PC-9 (cell line): ENCODE data around the gene AGBL4. TPM values are rescaled to one million over a fixed set of nuclear protein-coding genes. Genes with fewer than 3 reads are reported as not detected.

ENCODE experiments used
- BruUV-seq: library from RNA; stranded (reverse); fragments of 400-500 nt; replicated peaks from 2 replicates; lab custom pipeline; 2021; lab: Mats Ljungman, UMichigan
- CTCF ChIA-PET: fragments of 300-600 bp; sonication (Branson Sonifier 250); formaldehyde crosslinking; loops from one replicate; lab custom pipeline; 2022; ENCODE audit warnings: antibody characterized with exemption; lab: Charles Lee
- POLR2A ChIA-PET: fragments of 300-600 bp; sonication (Branson Sonifier 250); formaldehyde crosslinking; loops from one replicate; lab custom pipeline; 2022; ENCODE audit warnings: antibody characterized with exemption; ENCODE audit not compliant: unreplicated experiment; lab: Charles Lee
- DNase-seq, 2 experiments: peaks; one replicate each; pipeline versions ENCODE4 v3.0.0 to v3.0.0-alpha.2; 2015 to 2022; ENCODE audit warnings: mixed read lengths in 1 of 2
- H2AFZ ChIP-seq: fragments of 200-600 bp; sonication (generic); 2 replicates; pipeline ENCODE4 v1.8.1; 2017; ENCODE audit warnings: antibody characterized with exemption
- H3F3A ChIP-seq: fragments of 200-600 bp; sonication (generic); 2 replicates; pipeline ENCODE4 v1.8.1; 2017; ENCODE audit warnings: antibody characterized with exemption, mild to moderate bottlenecking, low read depth; ENCODE audit not compliant: insufficient read depth
- H3K27ac ChIP-seq: fragments of 200-600 bp; sonication (generic); 2 replicates; pipeline ENCODE4 v1.6.1; 2016; ENCODE audit warnings: mixed run types
- H3K27me3 ChIP-seq: fragments of 200-600 bp; sonication (generic); 2 replicates; pipeline ENCODE4 v1.6.1; 2016; ENCODE audit warnings: low read depth, mixed run types; ENCODE audit not compliant: insufficient read depth
- H3K36me3 ChIP-seq: fragments of 200-600 bp; sonication (generic); 2 replicates; pipeline ENCODE4 v1.6.1; 2016; ENCODE audit warnings: low read depth, mixed run types
- H3K4me1 ChIP-seq: fragments of 200-600 bp; sonication (generic); replicated peaks from 2 replicates; pipeline ENCODE4 v1.6.1; 2016; ENCODE audit warnings: mixed run types; ENCODE audit not compliant: insufficient read depth
- H3K4me2 ChIP-seq: fragments of 200-600 bp; sonication (generic); 2 replicates; pipeline ENCODE4 v1.6.1; 2017; ENCODE audit warnings: mixed run types
- H3K4me3 ChIP-seq: fragments of 200-600 bp; sonication (generic); 2 replicates; pipeline ENCODE4 v1.6.1; 2016; ENCODE audit warnings: mixed run types
- H3K79me2 ChIP-seq: fragments of 200-600 bp; sonication (generic); 2 replicates; pipeline ENCODE4 v1.6.1; 2017; ENCODE audit warnings: low read depth, mixed run types
- H3K9me2 ChIP-seq: fragments of 200-600 bp; sonication (generic); 2 replicates; pipeline ENCODE4 v1.8.1; 2017; ENCODE audit warnings: mild to moderate bottlenecking; ENCODE audit not compliant: insufficient read depth
- H3K9me3 ChIP-seq: fragments of 200-600 bp; sonication (generic); 2 replicates; pipeline ENCODE4 v1.8.1; 2016; ENCODE audit warnings: low read depth; ENCODE audit not compliant: insufficient read depth
- H4K20me1 ChIP-seq: fragments of 200-600 bp; sonication (generic); 2 replicates; pipeline ENCODE4 v1.8.1; 2017; ENCODE audit not compliant: insufficient read depth
- EZH2 ChIP-seq: fragments of 200-600 bp; sonication (generic); IDR thresholded peaks from 2 replicates; pipeline ENCODE4 v1.8.0; 2017; ENCODE audit warnings: antibody characterized with exemption, low read depth
- intact Hi-C: fragments of 100-400 bp; cut with micrococcal nuclease; formaldehyde crosslinking; loops from one replicate; pipeline ENCODE4 v1.10.0; 2022; ENCODE audit not compliant: unreplicated experiment
- total RNA-seq: library from RNA; stranded (reverse); gene quantifications from 2 replicates; pipeline ENCODE4 v1.2.3, GENCODE V29; 2021
- TF ChIP-seq, protein P1 (sequence below): fragments of 200-600 bp; sonication (generic); conservative IDR thresholded peaks from 2 replicates; pipeline ENCODE4 v1.6.1; 2017; ENCODE audit warnings: mixed run types, antibody characterized with exemption, mild to moderate bottlenecking, moderate library complexity

Gene AGBL4
- total RNA-seq, 1 experiment from 2014 or later, result not detected

DNA sequence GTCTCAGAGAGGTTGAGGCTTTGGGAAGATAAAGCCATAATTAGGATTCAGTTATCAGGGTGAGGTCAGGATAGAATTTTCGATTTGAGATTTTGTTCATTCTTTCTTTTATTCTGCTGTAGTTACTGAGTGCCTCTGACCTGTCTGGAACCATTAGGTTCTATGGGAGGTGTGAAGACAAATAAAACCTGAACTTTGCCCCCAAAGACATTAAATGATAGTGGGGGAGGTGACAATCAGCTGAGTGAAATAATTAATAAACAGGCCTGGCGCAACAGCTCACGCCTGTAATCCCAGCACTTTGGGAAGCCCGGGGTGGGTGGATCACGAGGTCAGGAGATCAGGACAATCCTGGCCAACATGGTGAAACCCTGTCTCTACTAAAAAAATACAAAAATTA, 1496.7 kb downstream of the AGBL4 start:
- Histone ChIP-seq H3K36me3 (no peaks in the 10 kb centered on the region), H3K27ac (no peak overlapping the region), H3K27me3 (peaks cover 8% of the 10 kb centered on the region; the same call in 1 of the 2 replicates), H3K4me2 (no peak overlapping the region), H3K9me2 (no peaks in the 10 kb centered on the region), H3F3A (no peaks in the 10 kb centered on the region), H3K4me3 (no peak overlapping the region), H3K4me1 (no peaks in the 10 kb centered on the region), H3K79me2 (no peaks in the 10 kb centered on the region), H3K9me3 (no peaks in the 10 kb centered on the region), H4K20me1 (no peaks in the 10 kb centered on the region), H2AFZ (no peak overlapping the region)
- no peak for TF ChIP-seq EZH2
- TF ChIP-seq, protein P1, sequence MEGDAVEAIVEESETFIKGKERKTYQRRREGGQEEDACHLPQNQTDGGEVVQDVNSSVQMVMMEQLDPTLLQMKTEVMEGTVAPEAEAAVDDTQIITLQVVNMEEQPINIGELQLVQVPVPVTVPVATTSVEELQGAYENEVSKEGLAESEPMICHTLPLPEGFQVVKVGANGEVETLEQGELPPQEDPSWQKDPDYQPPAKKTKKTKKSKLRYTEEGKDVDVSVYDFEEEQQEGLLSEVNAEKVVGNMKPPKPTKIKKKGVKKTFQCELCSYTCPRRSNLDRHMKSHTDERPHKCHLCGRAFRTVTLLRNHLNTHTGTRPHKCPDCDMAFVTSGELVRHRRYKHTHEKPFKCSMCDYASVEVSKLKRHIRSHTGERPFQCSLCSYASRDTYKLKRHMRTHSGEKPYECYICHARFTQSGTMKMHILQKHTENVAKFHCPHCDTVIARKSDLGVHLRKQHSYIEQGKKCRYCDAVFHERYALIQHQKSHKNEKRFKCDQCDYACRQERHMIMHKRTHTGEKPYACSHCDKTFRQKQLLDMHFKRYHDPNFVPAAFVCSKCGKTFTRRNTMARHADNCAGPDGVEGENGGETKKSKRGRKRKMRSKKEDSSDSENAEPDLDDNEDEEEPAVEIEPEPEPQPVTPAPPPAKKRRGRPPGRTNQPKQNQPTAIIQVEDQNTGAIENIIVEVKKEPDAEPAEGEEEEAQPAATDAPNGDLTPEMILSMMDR, result no peak
- no TSS peak for BruUV-seq
- no peak for DNase-seq
- ChIA-PET POLR2A (no interaction called here), CTCF (no interaction called here)
- intact Hi-C loops, result no loop called here

DNA sequence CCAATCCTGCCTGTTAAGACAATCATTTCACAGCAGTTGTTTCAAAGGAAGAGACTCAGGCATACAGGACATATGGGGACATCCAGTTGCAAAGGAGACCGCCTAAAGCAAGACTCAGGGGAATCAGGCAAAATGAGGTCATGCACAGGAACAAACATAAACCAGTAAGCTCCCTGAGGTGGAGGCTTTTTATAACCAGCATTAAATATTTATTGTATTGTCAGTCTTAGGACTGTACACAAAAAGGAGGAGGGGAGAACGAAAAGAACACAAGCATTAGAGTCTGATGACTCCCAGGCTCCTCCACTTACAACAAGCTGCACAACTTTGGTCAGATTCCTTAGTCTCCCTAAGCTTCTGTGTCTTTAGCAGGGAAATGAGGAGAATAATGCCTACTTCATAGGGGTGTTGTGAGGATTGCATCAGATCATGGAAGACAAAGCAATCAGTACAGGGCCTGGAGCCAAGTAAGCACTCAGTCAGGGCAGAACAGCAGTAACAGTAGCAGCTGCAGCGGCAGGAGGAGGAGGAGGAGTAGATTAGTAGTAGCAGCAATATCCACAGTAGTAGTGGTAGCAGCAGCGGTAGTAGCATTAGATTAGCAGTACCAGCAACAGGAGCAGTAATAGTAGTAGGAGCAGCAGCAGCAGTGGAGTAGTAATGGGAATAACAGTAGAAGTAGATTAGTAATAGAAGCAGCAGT, 1497.6 kb downstream of the AGBL4 start:
- H3K4me2 ChIP-seq, result no peak overlapping the region
- no peaks in the 10 kb centered on the region for H3K79me2 ChIP-seq
- ChIA-PET POLR2A (no interaction called here), CTCF (no interaction called here)
- H4K20me1 ChIP-seq, result no peaks in the 10 kb centered on the region
- no peaks in the 10 kb centered on the region for H3F3A ChIP-seq
- no peak for DNase-seq
- no peak overlapping the region for H2AFZ ChIP-seq
- peaks cover 8% of the 10 kb centered on the region; the same call in 1 of the 2 replicates for H3K27me3 ChIP-seq
- no peaks in the 10 kb centered on the region for H3K9me2 ChIP-seq
- H3K4me1 ChIP-seq, result no peaks in the 10 kb centered on the region
- no peak for TF ChIP-seq EZH2
- TF ChIP-seq, protein P1, result no peak
- H3K9me3 ChIP-seq, result no peaks in the 10 kb centered on the region
- no peak overlapping the region for H3K27ac ChIP-seq
- H3K4me3 ChIP-seq, result no peak overlapping the region
- H3K36me3 ChIP-seq, result no peaks in the 10 kb centered on the region
- BruUV-seq, result no TSS peak
- intact Hi-C loops, result no loop called here

DNA sequence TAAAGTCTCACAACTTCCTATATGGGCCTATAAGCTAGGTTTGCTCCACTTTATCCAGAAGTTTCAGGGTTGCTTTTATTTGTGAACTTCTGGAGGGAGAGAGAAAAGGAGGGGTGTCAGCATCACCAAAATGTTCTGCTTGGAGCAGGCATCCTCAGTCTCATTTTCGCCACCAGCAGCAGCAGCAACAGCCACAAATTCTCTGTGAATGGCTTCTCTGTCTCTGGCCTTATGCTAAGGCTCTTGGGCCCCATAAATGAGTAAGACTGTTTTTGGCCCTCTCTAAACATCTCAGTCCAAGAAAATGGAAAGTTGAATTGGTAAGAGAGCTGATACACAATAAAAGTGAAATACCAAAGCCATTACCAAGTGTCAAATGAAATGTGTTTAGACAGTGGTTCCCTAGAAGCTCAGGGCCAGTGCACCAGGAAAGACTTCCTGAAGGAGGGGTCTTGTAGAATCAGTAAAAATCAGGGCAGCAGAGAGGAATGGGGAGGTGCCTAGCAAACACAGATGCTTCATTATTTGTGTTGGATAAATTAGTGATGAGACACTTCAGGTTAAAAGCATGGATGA, 1498.8 kb downstream of the AGBL4 start:
- BruUV-seq, result no TSS peak
- Histone ChIP-seq H3K9me3 (no peaks in the 10 kb centered on the region), H3K27me3 (peaks cover 8% of the 10 kb centered on the region; the same call in 1 of the 2 replicates), H3F3A (no peaks in the 10 kb centered on the region), H3K27ac (no peak overlapping the region), H2AFZ (no peak overlapping the region), H3K9me2 (no peaks in the 10 kb centered on the region), H3K36me3 (no peaks in the 10 kb centered on the region), H4K20me1 (no peaks in the 10 kb centered on the region), H3K4me3 (no peak overlapping the region), H3K4me2 (no peak overlapping the region), H3K79me2 (no peaks in the 10 kb centered on the region), H3K4me1 (no peaks in the 10 kb centered on the region)
- POLR2A ChIA-PET, result no interaction called here
- CTCF ChIA-PET, result no interaction called here
- intact Hi-C loops, result no loop called here
- TF ChIP-seq, protein P1, result no peak
- no peak for TF ChIP-seq EZH2
- no peak for DNase-seq
